ENCODE measurements around the gene FOXD1. TPM values are rescaled to one million over a fixed set of nuclear protein-coding genes. Genes with fewer than 3 reads are reported as not detected.
A peak's percentile ranks its signal among the peaks of the same experiment; 100 is the strongest.

Gene FOXD1
- total and polyA plus RNA-seq, 2 of the 8 experiments (the other 6 are each of a cell fraction or from before 2014, with no cell fraction given) = 0.11 to 1.1 TPM

DNA sequence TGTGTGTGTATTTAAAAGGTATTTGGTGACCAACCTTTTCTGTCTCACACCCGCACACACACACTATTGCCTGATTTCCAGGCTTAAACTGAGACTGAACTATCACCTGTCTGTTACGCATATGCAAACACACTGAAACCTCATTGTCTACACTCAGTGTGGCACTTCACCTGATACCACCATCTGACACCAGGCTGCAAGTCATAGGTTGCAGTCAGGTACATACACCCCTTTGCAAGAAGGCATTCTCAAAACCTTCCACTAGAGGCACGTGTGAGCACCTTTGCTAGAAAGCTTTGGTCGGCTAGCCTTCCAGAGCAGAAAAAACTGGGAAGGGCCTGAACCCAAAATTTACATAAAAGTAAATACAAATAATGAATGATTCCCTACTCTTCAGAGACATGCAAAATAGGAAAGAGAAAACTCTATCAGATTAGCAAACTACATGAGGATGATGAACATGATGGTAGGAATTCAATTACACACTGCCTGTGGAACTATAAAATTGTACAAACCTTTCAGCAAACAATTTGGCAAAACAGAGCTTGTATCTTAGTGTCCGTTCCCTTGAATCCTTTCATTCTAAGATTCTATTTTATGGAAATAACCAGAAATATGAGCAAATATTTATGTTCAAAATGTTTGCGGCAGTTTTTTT is 5.9 kb upstream of the FOXD1 start:
- Histone ChIP-seq H3K27me3 (replicated peaks in 1 of 4; ENCODE audit: control insufficient read depth in 3 of 4, extremely low read depth in 1 of 4, insufficient read depth in 3 of 4, low read length in 3 of 4) (peaks cover 34 to 44% (median 40%) of the 10 kb centered on the region in 4 experiments), H3K23me2 (ENCODE audit: low read depth, low read length) (peaks cover 5% of the 10 kb centered on the region; the same call in 1 of the 2 replicates), H2BK120ac (replicated peaks; ENCODE audit: low read depth, low read length) (no peak overlapping the region), H3K4me1 (replicated peaks in 1 of 4; ENCODE audit: control insufficient read depth in 3 of 4, insufficient read depth in 4 of 4, low read length in 3 of 4) (peaks cover 0 to 11% (median 7%) of the 10 kb centered on the region in 4 experiments; a peak in 6 of 7 replicates), H4K20me1 (replicated peaks in 1 of 2; ENCODE audit: control insufficient read depth in 1 of 2, insufficient read depth in 2 of 2, low read length in 2 of 2) (peaks cover 0 to 5% of the 10 kb centered on the region in 2 experiments), H2BK20ac (ENCODE audit: low read length) (no peak overlapping the region), H3K56ac (replicated peaks; ENCODE audit: insufficient read length, low read depth, low read length) (no peak overlapping the region), H3K9ac (replicated peaks in 1 of 4; ENCODE audit: extremely low read depth in 1 of 4, low read depth in 3 of 4, low read length in 3 of 4) (no peak overlapping the region), H3K79me2 (ENCODE audit: control insufficient read depth in 1 of 2, insufficient read depth in 2 of 2, low read length in 2 of 2) (no peaks in the 10 kb centered on the region), H4K91ac (replicated peaks; ENCODE audit: insufficient read length, low read length) (no peak overlapping the region), H2BK15ac (ENCODE audit: low read length) (no peak overlapping the region), H3K4ac (replicated peaks; ENCODE audit: insufficient read length, low read depth, low read length) (no peak overlapping the region), H3K36me3 (ENCODE audit: control insufficient read depth in 2 of 4, insufficient read depth in 4 of 4, low read length in 3 of 4) (no peaks in the 10 kb centered on the region), H3K23ac (ENCODE audit: insufficient read length) (no peak overlapping the region), H2BK5ac (ENCODE audit: low read depth, low read length) (no peak overlapping the region), H3K4me2 (ENCODE audit: insufficient read depth in 1 of 2, low read depth in 2 of 2, low read length in 2 of 2) (no peak overlapping the region; a peak in 1 of 4 replicates), H3K18ac (ENCODE audit: extremely low read depth, low read length) (no peak overlapping the region), H3K27ac (ENCODE audit: low read depth, low read length) (no peak overlapping the region), H3K9me3 (ENCODE audit: insufficient read depth in 2 of 2, low read depth in 1 of 2, low read length in 1 of 2) (peaks cover 0 to 3% of the 10 kb centered on the region in 2 experiments; a peak in 1 of 4 replicates), H3K79me1 (ENCODE audit: low read depth, low read length) (no peaks in the 10 kb centered on the region), H3K4me3 (ENCODE audit: extremely low read depth in 1 of 4, insufficient read depth in 2 of 4, low read depth in 3 of 4, low read length in 4 of 4) (no peak overlapping the region), H3K14ac (ENCODE audit: insufficient read length) (no peak overlapping the region), H4K5ac (ENCODE audit: insufficient read length, low read depth, low read length) (no peak overlapping the region), H2AFZ (ENCODE audit: low read length) (no peak overlapping the region), H2AK5ac (ENCODE audit: low read depth, low read length) (no peak overlapping the region), H2BK12ac (ENCODE audit: low read depth, low read length) (0 out of 2 replicates have a peak overlapping the region, but pooled peaks have one; percentile 56), H4K8ac (ENCODE audit: extremely low read depth, insufficient read depth, low read length) (no peak overlapping the region)
- ChIA-PET POLR2A (ENCODE audit: partially characterized antibody) (interaction anchor here (1.5 to 4.5 kb wide), 7 partner anchors 33 to 83 kb away, joined by 3 to 25 read pairs (median 6); partner anchors contain the start of gene BTF3), CTCF (ENCODE audit: partially characterized antibody) (interaction anchor here (0.8 to 6.4 kb wide), 30 partner anchors 8 to 238 kb away, joined by 3 to 53 read pairs (median 4); partner anchors contain the start of gene BTF3)
- WGBS, 2 experiments (ENCODE audit: extremely low coverage in 1 of 2, insufficient coverage in 1 of 2, insufficient read length in 1 of 2, insufficient replicate concordance in 2 of 2, low coverage in 1 of 2, low lambda C conversion rate in 2 of 2, missing lambda C conversion rate in 1 of 2) = 34% methylated on average over 6 of the region's 6 CpGs; no CpG with 5 or more reads in 1 of the 2 experiments
- peak; percentile 100 for FAIRE-seq
- peak in 1 of 2 experiments; percentile 86 for DNase-seq (ENCODE audit: low read depth in 1 of 2, low spot score in 2 of 2)
- TF ChIP-seq BRCA1 (IDR thresholded peaks at IDR 0.05; ENCODE audit: low read depth, low read length) (peak; percentile 30; the same call in 1 of the 2 replicates), BACH1 (IDR thresholded peaks at IDR 0.05; ENCODE audit: low read length) (0 out of 2 replicates have a peak, but pooled peaks have one; percentile 19), SIX5 (IDR thresholded peaks at IDR 0.05; ENCODE audit: low read depth, low read length) (no peak), CTCF (IDR thresholded peaks at IDR 0.05; ENCODE audit: control extremely low read depth in 1 of 3, insufficient read depth in 1 of 3, low read depth in 1 of 3, low read length in 3 of 3) (peak; percentile 43 to 97 (median 82)), RAD21 (IDR thresholded peaks at IDR 0.05 in 1 of 2, conservative IDR thresholded peaks at IDR 0.05 in 1 of 2; ENCODE audit: low read depth in 2 of 2, low read length in 2 of 2) (peak; percentile 79 to 86), TEAD4 (IDR thresholded peaks at IDR 0.05; ENCODE audit: low read depth, low read length) (peak; percentile 59; the same call in 1 of the 2 replicates), CREB1 (IDR thresholded peaks at IDR 0.05) (peak; percentile 55), TAF7 (optimal IDR thresholded peaks at IDR 0.05; ENCODE audit: borderline replicate concordance, low read depth, low read length) (no peak)
- TF ChIP-seq, protein P1, sequence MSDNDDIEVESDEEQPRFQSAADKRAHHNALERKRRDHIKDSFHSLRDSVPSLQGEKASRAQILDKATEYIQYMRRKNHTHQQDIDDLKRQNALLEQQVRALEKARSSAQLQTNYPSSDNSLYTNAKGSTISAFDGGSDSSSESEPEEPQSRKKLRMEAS (IDR thresholded peaks at IDR 0.05) = peak; percentile 65

All from H1 (cell line).